ENCODE data around the gene THAP8. TPM values are rescaled to one million over a fixed set of nuclear protein-coding genes. Genes with fewer than 3 reads are reported as not detected.

Gene THAP8
- total and polyA plus RNA-seq, 2 of the 8 experiments (the other 6 are each of a cell fraction or from before 2014, with no cell fraction given), result 6.0 to 11.1 TPM

- no peak for TF ChIP-seq TCF12 (IDR thresholded peaks at IDR 0.05; ENCODE audit: low read depth, low read length)
Observed at GRCh38 chr19:36031308-36031707, 22.8 kb downstream of the THAP8 start (continued).

All from H1 (cell line).